Fibroblast of pulmonary artery (primary cell): ENCODE data around the gene ADIPOR1.
A peak's percentile ranks its signal among the peaks of the same experiment; 100 is the strongest.
"Not testable (repeated sequence)": the region's sequence is repeated elsewhere in the genome, so short reads cannot be mapped to it uniquely, and the experiment has no call there.

Experiments
- DNase-seq: peaks from one replicate; pipeline ENCODE4 v3.0.0-alpha.2; 2010; ENCODE audit warnings: low read depth
- H3K4me3 ChIP-seq: replicated peaks from 2 replicates; pipeline ENCODE4 v1.5.1; 2011; ENCODE audit warnings: low read depth, mild to moderate bottlenecking, control low read depth, low read length, moderate library complexity
- TF ChIP-seq, protein P1 (sequence below): IDR thresholded peaks from 2 replicates; pipeline ENCODE4 v1.5.1; 2011; ENCODE audit warnings: mild to moderate bottlenecking, control low read depth, low read length, inconsistent platforms; ENCODE audit errors: missing control alignments

ADIPOR1 gene

GRCh38 chr1:202957733-202958543, at the start of gene ADIPOR1:
Gene ADIPOR1 (minus strand): TSS chr1:202958312. CDS start chr1:202951070, 7,242 bp downstream.
- peak; percentile 83 for DNase-seq
- peak within 1 kb of the TSS; percentile 82 for H3K4me3 ChIP-seq
- TF ChIP-seq, protein P1, sequence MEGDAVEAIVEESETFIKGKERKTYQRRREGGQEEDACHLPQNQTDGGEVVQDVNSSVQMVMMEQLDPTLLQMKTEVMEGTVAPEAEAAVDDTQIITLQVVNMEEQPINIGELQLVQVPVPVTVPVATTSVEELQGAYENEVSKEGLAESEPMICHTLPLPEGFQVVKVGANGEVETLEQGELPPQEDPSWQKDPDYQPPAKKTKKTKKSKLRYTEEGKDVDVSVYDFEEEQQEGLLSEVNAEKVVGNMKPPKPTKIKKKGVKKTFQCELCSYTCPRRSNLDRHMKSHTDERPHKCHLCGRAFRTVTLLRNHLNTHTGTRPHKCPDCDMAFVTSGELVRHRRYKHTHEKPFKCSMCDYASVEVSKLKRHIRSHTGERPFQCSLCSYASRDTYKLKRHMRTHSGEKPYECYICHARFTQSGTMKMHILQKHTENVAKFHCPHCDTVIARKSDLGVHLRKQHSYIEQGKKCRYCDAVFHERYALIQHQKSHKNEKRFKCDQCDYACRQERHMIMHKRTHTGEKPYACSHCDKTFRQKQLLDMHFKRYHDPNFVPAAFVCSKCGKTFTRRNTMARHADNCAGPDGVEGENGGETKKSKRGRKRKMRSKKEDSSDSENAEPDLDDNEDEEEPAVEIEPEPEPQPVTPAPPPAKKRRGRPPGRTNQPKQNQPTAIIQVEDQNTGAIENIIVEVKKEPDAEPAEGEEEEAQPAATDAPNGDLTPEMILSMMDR: no peak

DNA sequence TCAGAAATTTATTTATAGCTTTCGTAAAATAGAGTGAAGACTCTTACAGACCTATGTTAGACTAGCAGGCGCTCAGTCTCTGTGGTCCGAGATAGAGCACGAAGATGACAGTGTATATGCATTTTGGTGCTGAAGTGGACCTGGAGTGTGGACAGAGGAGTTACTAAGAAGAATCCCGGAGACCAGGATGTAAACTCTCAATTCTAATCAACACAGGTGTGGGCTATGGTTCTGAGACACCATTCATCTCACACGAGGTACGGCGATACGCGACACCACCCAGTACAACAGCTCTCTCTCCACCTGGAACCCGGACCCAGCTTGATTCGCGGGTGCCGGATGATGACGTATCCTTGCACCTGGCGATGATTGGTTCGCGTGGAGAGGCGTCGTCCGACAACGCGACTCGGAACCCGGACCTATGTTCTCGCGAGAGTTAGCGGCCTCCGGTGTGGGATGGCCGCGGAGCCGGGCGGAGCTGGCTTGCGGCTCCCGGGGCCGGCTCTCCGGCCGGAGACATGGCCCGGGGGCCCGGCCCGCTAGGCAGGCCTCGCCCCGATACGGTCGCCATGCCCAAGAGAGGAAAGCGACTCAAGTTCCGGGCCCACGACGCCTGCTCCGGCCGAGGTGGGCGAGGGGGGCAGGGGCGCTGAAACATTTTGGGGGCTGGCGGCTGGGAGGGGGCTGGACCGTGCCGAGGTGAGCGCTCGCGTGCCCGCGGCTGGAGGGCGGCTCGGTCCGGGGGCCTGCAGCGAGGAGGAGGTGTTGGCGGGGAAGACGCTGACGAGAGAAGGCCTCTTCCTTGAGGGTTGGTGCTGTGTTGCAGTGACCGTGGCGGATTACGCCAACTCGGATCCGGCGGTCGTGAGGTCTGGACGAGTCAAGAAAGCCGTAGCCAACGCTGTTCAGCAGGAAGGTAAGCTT, 49.1 kb upstream of the ADIPOR1 start, which contains the start of gene TMEM183A:
Gene TMEM183A, plus strand, starts transcription at position 427 of the 924 bp plus-strand sequence. Its CDS starts 92 bp downstream, at position 519.
- peak within 1 kb of the TSS; percentile 92 for H3K4me3 ChIP-seq
- TF ChIP-seq, protein P1: no peak
- peak; percentile 98 for DNase-seq

- not testable (repeated sequence) for DNase-seq, H3K4me3 ChIP-seq
Observed at GRCh38 chr1:203005395-203006142, 47.5 kb upstream of the ADIPOR1 start.

DNA sequence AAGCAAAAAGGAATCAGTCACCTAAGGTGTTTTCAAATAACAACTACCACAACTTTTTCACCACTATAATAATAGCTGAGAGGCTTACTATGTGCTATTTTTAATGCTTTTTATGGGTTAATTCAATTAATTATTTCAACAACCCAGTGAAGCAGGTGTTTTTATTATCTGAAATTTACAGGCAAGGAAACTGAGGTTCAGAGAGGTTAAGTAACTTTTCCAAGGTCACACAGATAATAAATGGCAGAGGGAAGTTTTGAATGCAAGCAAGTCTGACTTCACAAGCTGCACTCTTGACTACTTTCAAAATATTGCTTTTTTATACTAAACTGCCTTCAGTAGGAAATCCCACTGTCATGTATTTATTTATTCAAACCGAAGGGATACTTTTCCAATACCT, 44.8 kb upstream of the ADIPOR1 start:
- no peak overlapping the region for H3K4me3 ChIP-seq
- DNase-seq: no peak
- TF ChIP-seq, protein P1: no peak

DNA sequence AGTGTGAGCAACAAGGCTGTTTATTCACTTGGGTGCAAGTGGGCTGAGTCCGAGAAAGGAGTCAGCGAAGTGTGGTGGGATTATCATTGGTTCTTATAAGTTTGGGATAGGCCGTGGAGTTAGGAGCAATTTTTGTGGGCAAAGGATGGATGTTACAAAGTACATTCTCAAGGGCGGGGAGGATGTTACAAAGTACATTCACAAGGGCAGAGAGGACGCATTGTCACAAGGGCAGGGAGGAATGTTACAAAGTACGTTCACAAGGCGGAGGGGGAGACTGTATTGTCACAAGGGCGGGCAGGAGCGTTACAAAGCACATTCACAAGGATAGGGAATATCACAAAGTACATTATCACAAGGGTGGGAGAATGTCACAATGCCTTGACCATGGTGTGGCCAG, 43.9 kb upstream of the ADIPOR1 start:
- DNase-seq: no peak
- TF ChIP-seq, protein P1: no peak
- H3K4me3 ChIP-seq: no peak overlapping the region

GRCh38 chr1:203000217-203000944, 42.3 kb upstream of the ADIPOR1 start:
- no peak overlapping the region for H3K4me3 ChIP-seq
- DNase-seq: no peak
- TF ChIP-seq, protein P1: no peak
